GM23248 (cell line): ENCODE measurements around the gene RELB. TPM values are rescaled to one million over a fixed set of nuclear protein-coding genes. Genes with fewer than 3 reads are reported as not detected.
"Not testable (repeated sequence)": the region's sequence is repeated elsewhere in the genome, so short reads cannot be mapped to it uniquely, and the experiment has no call there.

Source experiments
- DNase-seq: peaks from one replicate; pipeline ENCODE4 v3.0.0-alpha.2; 2015
- H2AFZ ChIP-seq: fragments of 200-600 bp; sonication (generic); 2 replicates; pipeline ENCODE4 v1.6.1; 2016; ENCODE audit warnings: antibody characterized with exemption
- H3F3A ChIP-seq: fragments of 200-600 bp; sonication (generic); 2 replicates; pipeline ENCODE4 v1.6.1; 2016; ENCODE audit warnings: mild to moderate bottlenecking, antibody characterized with exemption, mixed run types; ENCODE audit not compliant: insufficient read depth
- H3K27ac ChIP-seq: fragments of 200-600 bp; sonication (generic); 2 replicates; pipeline ENCODE4 v1.5.1; 2016; ENCODE audit warnings: mild to moderate bottlenecking
- H3K27me3 ChIP-seq: fragments of 200-600 bp; sonication (generic); replicated peaks from 2 replicates; pipeline ENCODE4 v1.6.1; 2016; ENCODE audit warnings: mild to moderate bottlenecking; ENCODE audit not compliant: insufficient read depth
- H3K36me3 ChIP-seq: fragments of 200-600 bp; sonication (generic); 2 replicates; pipeline ENCODE4 v1.6.1; 2016; ENCODE audit warnings: low read depth, mild to moderate bottlenecking
- H3K4me1 ChIP-seq: fragments of 200-600 bp; sonication (generic); 2 replicates; pipeline ENCODE4 v1.6.1; 2016; ENCODE audit warnings: mild to moderate bottlenecking; ENCODE audit not compliant: insufficient read depth
- H3K4me2 ChIP-seq: fragments of 200-600 bp; sonication (generic); one replicate; pipeline ENCODE4 v1.6.1; 2016; ENCODE audit warnings: mild to moderate bottlenecking; ENCODE audit not compliant: unreplicated experiment
- H3K4me3 ChIP-seq: fragments of 200-600 bp; sonication (generic); 2 replicates; pipeline ENCODE4 v1.5.1; 2016; ENCODE audit warnings: mild to moderate bottlenecking
- H3K79me2 ChIP-seq: fragments of 200-600 bp; sonication (generic); 2 replicates; pipeline ENCODE4 v1.6.1; 2016; ENCODE audit warnings: mild to moderate bottlenecking; ENCODE audit not compliant: insufficient read depth
- H3K9ac ChIP-seq: fragments of 200-600 bp; sonication (generic); 2 replicates; pipeline ENCODE4 v1.6.1; 2016; ENCODE audit warnings: mild to moderate bottlenecking
- H3K9me2 ChIP-seq: fragments of 200-600 bp; sonication (generic); 2 replicates; pipeline ENCODE4 v1.6.1; 2016; ENCODE audit warnings: mixed run types, mild to moderate bottlenecking, moderate library complexity; ENCODE audit not compliant: insufficient read depth
- H3K9me3 ChIP-seq: fragments of 200-600 bp; sonication (generic); one replicate; pipeline ENCODE4 v1.6.1; 2017; ENCODE audit warnings: low read depth
- H4K20me1 ChIP-seq: fragments of 200-600 bp; sonication (generic); 2 replicates; pipeline ENCODE4 v1.6.0; 2016; ENCODE audit not compliant: insufficient read depth
- EZH2 ChIP-seq: fragments of 200-600 bp; sonication (generic); IDR thresholded peaks from 2 replicates; pipeline ENCODE4 v1.6.1; 2018; ENCODE audit warnings: antibody characterized with exemption, mild to moderate bottlenecking; ENCODE audit not compliant: insufficient read depth, poor library complexity, severe bottlenecking
- EZH2phosphoT487 ChIP-seq: fragments of 200-600 bp; sonication (generic); IDR thresholded peaks from 2 replicates; pipeline ENCODE4 v1.6.1; 2018; ENCODE audit warnings: antibody characterized with exemption, moderate library complexity, mild to moderate bottlenecking, low read depth; ENCODE audit not compliant: insufficient read depth
- WGBS, 2 experiments: methylation state at CpG; one replicate each; pipeline ENCODE4 v1.1.6; 2015 to 2017; ENCODE audit warnings: low lambda C conversion rate in 2 of 2, low coverage in 1 of 2; ENCODE audit errors: missing lambda C conversion rate in 2 of 2; 5-methylcytosine and 5-hydroxymethylcytosine counted together
- in situ Hi-C: fragments of 300-500 bp; cut with MboI; formaldehyde crosslinking; loops from 2 replicates; pipeline ENCODE4 v1.15.0; 2020
- polyA plus RNA-seq: library from polyadenylated mRNA; unstranded; fragments of >200 nt; fragmentation: Nextera tagmentation; extraction: Ambion mirVana; gene quantifications from 2 replicates; pipeline ENCODE4 v1.2.1, GENCODE V29; 2016
- total RNA-seq: library from RNA; depleted of rRNA; stranded (reverse); fragments of >200 nt; shearing (Covaris generic); gene quantifications from 2 replicates; pipeline ENCODE4 v1.2.3, GENCODE V29; 2014

The RELB gene
- total and polyA plus RNA-seq, 2 experiments from 2014 or later: 10.0 to 12.5 TPM

DNA sequence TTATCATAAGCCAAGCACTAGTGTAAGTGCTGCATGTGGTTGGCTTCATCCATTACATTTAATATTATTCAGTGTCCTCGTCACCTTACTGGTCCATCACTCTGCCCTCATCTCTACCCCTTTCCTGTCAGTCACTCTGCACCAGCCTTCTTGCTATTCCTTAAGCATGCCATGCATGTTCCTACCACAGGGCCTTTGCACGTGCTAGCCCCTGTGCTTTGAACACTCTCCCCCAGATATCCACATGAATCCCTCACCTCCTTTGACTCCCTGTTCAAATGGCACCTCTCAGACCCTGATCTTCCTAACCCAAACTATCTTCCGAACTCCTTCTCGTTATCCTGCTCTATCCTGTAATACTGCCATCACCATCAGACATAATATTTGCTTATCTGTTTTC, 3.2 kb upstream of the RELB start:
- Histone ChIP-seq H3K79me2 (peaks cover 10% of the 10 kb centered on the region), H2AFZ (no peak overlapping the region), H3K4me3 (no peak overlapping the region), H3K4me1 (0 out of 2 replicates have a peak, but pooled peaks cover 3% of the 10 kb centered on the region), H3K36me3 (no peaks in the 10 kb centered on the region), H3K9me2 (no peaks in the 10 kb centered on the region), H4K20me1 (no peaks in the 10 kb centered on the region), H3K27ac (no peak overlapping the region), H3K9me3 (no peaks in the 10 kb centered on the region), H3F3A (no peaks in the 10 kb centered on the region), H3K4me2 (no peak overlapping the region), H3K27me3 (no peaks in the 10 kb centered on the region), H3K9ac (no peak overlapping the region)
- in situ Hi-C loops: no loop called here
- TF ChIP-seq EZH2: no peak
- WGBS, 2 experiments: 74 to 75% methylated on average over 4 of the region's 4 CpGs
- no peak for DNase-seq

DNA sequence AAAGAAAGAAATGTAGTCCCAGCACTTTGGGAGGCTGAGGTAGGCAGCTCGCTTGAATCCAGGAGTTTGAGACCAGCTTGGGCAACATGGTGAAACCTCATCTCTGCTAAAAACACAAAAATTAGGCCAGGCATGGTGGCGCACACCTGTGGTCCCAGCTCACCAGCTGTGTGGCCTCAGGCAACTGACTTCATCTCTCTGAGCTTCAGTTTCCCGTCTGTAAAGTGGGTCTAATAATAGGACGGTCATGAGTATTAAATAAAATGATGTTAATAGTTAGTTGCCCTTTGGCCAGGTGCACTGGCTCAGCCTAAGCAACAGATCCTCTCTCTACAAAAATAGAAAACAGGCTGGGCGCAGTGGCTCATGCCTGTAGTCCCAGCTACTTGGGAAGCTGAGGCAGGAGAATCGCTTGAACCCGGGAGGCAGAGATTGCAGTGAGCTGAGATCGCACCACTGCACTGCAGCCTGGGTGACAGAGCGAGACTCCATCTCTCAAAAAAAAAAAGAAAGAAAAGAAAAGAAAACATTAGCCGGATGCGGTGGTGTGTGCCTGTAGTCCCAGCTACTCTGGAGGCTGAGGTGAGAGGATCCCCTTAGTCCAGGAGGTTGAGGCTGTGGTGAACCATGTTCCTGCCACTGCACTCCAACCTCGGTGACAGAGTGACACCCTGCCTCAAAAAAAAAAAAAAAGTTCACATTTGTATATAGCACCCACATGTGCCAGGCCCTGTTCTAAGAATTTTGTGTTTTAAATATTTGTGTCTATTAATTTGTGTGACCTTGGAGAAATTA, 1.9 kb upstream of the RELB start:
- H3K9me3 ChIP-seq, H3K4me3 ChIP-seq, H3K4me2 ChIP-seq, H4K20me1 ChIP-seq, H3K27ac ChIP-seq, H3K9me2 ChIP-seq, H3K36me3 ChIP-seq, H2AFZ ChIP-seq, H3K9ac ChIP-seq, in situ Hi-C loops, H3F3A ChIP-seq, H3K27me3 ChIP-seq, DNase-seq, H3K4me1 ChIP-seq: not testable (repeated sequence)
- peaks cover 10% of the 10 kb centered on the region for H3K79me2 ChIP-seq
- 63 to 66% methylated on average over 10 to 12 of the region's 12 CpGs for WGBS, 2 experiments

DNA sequence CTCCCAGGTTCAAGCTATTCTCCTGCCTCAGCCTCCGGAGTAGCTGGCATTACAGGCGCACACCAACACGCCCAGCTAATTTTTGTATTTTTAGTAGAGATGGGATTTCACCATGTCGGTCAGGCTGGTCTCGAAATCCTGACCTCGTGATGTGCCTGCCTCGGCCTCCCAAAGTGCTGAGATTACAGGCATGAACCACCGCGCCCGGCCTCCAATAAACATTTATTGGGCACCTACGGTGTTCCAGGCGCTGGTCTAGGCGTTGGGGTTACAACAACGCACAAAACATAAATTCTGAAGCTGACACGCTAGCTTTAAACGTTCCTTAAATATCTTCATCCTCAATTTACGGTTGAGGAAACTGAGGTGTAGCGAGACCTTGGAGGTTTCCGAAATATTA, 599 bp upstream of the RELB start:
- H3K9me2 ChIP-seq, DNase-seq, H3F3A ChIP-seq, H3K27me3 ChIP-seq, H3K36me3 ChIP-seq, H3K4me1 ChIP-seq, H4K20me1 ChIP-seq, in situ Hi-C loops, H3K27ac ChIP-seq, H3K9me3 ChIP-seq: not testable (repeated sequence)
- Histone ChIP-seq H2AFZ (peak overlapping the region; percentile 88), H3K79me2 (peaks cover 10% of the 10 kb centered on the region), H3K4me2 (peak overlapping the region; percentile 90), H3K4me3 (peak overlapping the region; percentile 70), H3K9ac (peak overlapping the region; percentile 66)
- 47 to 48% methylated on average over 18 to 19 of the region's 19 CpGs for WGBS, 2 experiments

DNA sequence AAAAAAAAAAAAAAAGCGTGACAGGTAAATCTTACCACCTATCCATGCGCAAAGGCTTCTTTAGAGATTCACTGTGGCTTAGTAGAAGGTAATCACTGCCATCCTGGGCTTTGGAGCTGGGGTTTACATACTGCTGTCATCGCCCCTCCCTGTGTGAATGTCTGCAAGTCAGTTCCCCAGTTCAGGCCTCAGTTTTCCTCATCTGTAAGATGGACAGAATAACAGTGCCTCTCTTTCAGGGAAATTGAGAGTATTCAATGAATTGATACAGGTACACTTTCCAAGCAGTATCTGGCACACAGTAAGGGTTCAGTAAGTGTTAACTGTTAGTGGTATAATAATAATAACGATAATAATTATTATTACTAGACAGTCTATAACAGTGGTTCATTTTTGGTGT, 2.2 kb downstream of the RELB start:
- no peak overlapping the region for H3K9ac ChIP-seq
- no peaks in the 10 kb centered on the region for H3K9me3 ChIP-seq
- in situ Hi-C loops: no loop called here
- H3K36me3 ChIP-seq: no peaks in the 10 kb centered on the region; the same call in 1 of the 2 replicates
- H3K4me2 ChIP-seq: no peak overlapping the region
- H3K9me2 ChIP-seq: no peaks in the 10 kb centered on the region
- TF ChIP-seq EZH2phosphoT487: no peak
- H4K20me1 ChIP-seq: no peaks in the 10 kb centered on the region
- no peak overlapping the region for H2AFZ ChIP-seq
- H3K79me2 ChIP-seq: peaks cover 10% of the 10 kb centered on the region
- H3K4me3 ChIP-seq: no peak overlapping the region
- 84% methylated on average over 3 to 4 of the region's 4 CpGs for WGBS, 2 experiments
- H3F3A ChIP-seq: no peaks in the 10 kb centered on the region
- H3K27me3 ChIP-seq: no peaks in the 10 kb centered on the region
- H3K4me1 ChIP-seq: 0 out of 2 replicates have a peak, but pooled peaks cover 3% of the 10 kb centered on the region
- no peak for DNase-seq
- H3K27ac ChIP-seq: no peak overlapping the region

DNA sequence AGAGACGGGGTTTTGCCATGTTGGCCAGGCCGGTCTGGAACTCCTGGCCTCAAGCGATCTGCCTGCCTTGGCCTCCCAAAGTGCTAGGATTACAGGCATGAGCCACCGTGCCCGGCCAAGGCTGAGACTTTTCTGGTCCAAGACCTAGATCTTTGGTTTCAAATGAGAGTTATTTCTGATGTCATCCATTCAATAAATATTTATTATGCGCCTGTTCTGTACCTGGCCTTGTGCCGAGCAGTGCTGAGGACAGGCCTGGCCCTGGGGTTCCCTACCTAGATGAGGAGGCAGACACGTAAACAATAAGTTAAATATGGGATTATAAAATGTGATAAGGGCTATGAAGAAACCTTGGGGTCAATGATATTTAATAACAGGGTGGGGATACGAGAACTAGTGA, 4.5 kb downstream of the RELB start:
- Histone ChIP-seq H3K4me3 (no peak overlapping the region), H3K4me1 (0 out of 2 replicates have a peak, but pooled peaks cover 3% of the 10 kb centered on the region), H2AFZ (no peak overlapping the region), H3K9me2 (no peaks in the 10 kb centered on the region), H3K4me2 (no peak overlapping the region), H3K27ac (no peak overlapping the region), H3K9me3 (no peaks in the 10 kb centered on the region), H3K36me3 (no peaks in the 10 kb centered on the region; the same call in 1 of the 2 replicates), H3K27me3 (no peaks in the 10 kb centered on the region), H3F3A (no peaks in the 10 kb centered on the region), H4K20me1 (no peaks in the 10 kb centered on the region), H3K9ac (no peak overlapping the region), H3K79me2 (peaks cover 10% of the 10 kb centered on the region)
- in situ Hi-C loops: no loop called here
- no peak for TF ChIP-seq EZH2
- no peak for TF ChIP-seq EZH2phosphoT487
- WGBS, 2 experiments: 91 to 92% methylated on average over 9 of the region's 9 CpGs
- DNase-seq: no peak
